HG02943 (cell line): ENCODE measurements around the gene LPCAT4.

Experiments
- ATAC-seq: cut with Tn5 transposase; IDR thresholded peaks from one replicate; pipeline ENCODE4 v1.9.1; 2021; ENCODE audit warnings: mild to moderate bottlenecking, low read depth, moderate library complexity; ENCODE audit not compliant: unreplicated experiment

LPCAT4 gene

DNA sequence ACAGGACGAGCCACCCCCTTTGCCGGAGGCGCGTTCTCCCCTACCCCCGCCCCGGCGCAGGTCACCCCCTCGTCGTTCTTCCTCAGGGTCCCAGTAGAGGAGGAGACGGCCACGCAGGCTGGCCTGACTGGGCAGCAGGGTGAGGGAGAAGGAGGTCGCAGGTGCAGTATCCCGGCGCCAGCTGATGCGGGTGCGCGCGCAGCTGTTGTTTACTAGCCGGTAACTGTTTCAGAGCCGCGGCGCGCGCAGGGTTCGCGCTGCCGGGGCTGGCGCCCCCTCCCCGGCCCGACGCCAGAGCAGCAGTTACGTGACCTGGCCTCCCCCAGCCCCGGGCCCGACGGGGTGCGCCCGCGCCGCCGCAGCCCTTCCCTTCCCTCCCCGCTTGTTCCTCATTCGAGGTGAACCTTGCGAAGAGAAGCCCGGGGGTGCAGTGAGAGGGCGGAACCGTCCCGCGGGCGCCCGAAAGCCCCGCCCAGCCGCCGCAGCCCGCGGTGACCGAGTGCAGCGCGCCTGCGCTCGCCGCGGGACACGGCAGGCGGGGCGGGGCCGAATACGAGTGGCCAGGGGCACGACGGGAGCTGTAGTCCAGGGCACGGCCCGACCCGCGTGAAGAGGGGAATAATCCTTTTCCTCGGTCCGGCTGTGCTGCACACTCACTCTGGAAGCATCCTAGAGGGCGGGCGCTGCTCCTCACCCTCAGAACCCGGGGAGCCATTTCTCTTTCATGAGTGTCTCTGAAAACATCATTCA lies 29.3 kb downstream of the LPCAT4 start, which contains the start of gene SLC12A6:
Gene SLC12A6 (minus strand): TSS at position 225 of the 750 bp plus-strand sequence. CDS start 1,101 bp downstream, outside the sequence.
- ATAC-seq: peak; percentile 72

DNA sequence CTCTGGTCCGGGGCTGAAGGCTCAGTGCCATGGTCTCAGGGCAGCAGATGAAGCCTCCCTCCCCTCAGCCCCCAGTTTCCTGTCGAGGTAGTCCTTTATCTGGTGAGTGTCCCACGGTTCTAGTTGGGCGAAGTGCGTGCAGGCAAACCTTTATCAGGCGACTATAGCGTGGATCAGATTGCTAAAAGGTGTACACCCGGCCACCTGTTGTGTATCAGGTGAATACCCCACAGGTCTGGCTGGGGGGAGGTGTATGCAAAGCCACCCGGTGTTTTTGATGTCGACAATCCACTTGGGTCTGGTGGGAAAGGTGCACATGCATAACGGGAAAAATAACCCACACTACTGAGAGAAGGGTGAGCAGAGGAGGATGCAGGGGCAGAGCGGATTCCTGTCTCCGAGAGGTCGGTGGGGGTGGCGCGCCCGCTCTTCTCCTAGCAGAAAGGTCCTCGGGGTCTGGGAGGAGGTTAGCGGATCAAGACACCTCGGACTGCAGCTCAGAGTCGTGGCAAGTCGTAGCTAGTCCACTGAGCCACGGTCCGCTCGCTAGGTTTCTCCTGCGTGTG lies 29.9 kb downstream of the LPCAT4 start:
- peak; percentile 5 for ATAC-seq

DNA sequence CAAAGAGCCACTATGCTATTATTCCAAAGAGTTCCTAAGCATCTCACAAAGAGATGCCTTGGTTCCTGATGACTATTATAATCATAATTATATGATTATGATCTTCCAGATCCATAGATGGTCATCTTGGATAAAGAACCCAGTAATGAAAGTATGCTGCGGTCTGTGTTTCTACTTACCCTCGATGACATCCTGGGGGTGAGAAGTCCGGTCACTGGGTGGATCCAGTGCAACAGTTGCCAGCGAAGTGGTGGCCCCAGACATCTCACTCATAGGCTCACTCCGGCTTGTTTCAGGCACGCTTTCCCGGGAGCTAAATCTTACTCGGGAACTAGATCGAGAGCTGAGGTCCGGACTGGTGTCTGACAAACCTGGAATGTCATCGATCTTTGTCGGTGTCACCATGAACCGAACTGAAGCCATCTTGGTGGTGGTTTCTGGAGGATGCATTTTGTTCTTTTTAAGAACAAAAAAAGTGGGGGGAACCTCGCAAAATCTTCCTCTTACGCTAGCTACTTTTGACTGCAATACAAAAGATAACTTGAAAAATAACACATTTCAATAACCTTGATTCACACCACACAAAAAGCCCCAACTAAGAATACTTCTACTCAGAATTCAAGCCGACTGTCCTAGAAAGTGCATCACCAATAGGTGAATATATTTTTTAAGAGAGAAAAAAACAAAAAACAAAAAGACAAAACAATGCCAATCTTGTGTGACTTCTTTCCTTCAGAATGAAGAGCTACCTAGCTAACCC lies 30.6 kb downstream of the LPCAT4 start:
- ATAC-seq: no peak

DNA sequence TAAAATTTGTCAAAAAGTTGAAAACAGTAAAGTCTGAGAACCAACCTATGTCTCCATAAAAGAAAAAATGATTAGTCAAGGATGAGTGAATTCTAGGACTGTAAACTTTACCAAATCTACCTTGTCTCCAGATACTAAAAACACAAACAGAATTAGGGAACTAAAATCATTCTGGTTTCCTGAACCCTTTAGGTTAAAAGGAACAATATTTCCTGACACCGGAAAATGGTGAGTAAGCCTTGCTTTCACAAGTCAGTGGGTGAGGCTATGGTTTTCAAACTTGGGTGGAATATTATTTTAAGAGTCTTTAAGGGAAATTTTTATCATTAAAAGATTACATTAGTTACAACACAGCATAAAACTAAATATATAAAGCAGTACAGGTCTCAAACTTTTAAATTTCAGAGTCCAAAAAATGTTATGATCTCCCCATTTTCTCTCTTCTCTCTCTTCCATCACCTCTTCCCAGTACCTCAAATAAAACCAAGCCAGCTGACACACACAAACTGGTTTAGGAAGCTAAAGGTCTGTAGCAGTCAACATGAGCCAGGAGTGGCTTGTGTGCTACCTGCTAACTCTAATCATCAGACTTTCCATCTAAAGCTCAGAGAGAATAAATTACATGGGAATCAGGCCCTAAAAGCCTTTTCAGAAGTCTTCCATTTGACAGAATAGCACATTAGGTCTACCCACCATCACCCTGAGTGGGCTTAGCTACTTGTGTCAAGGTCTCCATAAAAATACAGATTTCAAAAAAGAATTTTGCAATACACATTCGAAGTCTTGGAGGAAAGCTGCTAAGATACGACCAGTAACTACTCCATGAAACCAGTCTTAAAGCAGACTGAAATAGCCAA lies 31.6 kb downstream of the LPCAT4 start:
- no peak for ATAC-seq

DNA sequence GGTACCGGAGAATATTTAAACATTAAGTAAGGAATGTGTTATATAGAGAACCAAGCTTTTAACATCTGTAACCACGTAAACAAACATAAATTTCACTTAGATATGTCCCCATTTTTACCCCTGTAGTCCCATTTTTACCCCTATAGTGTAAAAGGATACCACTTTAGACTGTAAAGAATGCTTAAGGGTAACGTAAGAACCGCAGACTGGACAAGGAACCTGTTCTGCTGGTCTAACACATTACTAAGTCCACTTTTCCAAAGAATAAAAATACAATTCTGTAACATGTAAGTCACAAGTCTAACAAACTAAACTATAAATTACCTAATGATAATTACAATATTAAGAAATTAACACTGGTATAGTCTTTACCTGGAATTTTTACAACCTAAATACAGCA lies 32.3 kb downstream of the LPCAT4 start:
- no peak for ATAC-seq

DNA sequence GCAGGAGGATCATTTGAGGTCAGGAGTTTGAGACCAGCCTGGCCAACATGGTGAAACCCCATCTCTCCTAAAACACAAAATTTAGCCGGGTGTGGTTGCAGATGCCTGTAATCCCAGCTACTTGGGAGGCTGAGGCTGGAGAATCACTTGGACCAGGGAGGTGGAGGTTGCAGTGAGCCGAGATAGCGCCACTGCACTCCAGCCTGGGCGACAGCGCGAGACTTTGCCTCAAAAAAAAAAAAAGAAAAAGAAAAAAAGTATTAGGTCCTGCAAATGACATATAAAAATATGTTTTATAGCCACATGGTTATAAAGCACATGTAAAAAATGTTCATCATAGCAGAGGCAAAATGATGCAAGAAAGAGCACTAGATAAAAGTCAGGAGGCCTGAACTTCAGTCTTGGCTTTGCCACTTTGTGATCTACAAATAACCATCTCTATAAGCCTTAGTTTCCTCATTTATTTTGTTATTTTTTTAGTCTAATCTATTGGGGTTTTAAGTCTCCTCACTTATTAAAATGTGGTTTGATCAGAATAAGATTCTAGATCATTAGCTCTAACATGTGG lies 34.4 kb downstream of the LPCAT4 start:
- no peak for ATAC-seq

DNA sequence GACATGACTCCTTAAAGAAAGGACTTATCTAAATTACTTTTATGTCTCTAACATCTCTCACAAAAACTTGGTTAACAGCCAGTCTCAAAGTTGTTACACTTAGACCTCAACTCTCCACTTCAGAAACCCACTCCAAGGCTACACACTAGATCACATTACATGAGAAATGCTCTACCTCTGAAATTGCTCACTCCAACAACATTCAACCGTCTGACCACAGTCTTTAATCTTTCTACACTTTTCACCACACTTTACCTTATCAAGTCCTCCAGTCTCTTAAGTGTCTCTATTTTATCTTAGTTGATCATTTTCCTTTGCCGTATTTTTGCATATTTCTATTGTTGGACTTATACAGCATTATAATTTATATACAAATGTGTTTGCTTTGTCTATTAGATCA lies 35.2 kb downstream of the LPCAT4 start:
- ATAC-seq: no peak

DNA sequence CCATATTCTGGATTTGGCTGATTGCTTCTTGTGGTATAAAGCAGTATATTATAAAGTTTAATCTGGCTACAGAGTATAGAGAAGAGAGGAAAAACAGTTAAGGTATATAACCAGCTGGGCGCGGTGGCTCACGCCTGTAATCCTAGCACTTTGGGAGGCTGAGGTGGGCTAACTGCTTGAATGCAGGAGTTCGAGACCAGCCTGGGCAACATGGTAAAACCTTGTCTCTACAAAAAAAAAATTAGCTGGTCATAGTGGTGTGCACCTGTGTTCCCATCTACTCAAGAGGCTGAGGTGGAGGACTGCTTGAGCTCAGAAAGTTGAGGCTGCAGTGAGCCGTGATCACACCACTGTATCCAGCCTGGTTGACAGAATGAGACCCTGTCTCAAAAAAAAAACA lies 36.7 kb downstream of the LPCAT4 start:
- ATAC-seq: no peak

DNA sequence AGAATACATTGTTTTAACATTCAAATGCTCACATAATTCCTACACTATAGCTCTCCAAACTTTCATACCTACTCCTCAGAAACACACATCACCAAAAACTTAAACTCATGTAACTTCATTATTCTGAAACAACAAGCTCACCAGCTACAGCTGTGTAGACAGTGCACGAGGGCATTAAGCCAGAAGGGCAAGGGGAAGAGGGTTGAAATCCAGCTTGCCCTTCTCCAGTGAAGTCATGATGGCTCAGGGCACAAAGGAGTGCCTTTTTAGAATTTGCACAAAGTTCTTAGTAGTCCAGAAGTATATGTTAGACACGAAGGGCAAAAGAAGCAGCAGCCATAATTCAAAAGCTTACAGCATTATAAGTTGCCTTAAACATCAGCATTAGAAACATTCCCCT lies 38.0 kb downstream of the LPCAT4 start:
- ATAC-seq: no peak

DNA sequence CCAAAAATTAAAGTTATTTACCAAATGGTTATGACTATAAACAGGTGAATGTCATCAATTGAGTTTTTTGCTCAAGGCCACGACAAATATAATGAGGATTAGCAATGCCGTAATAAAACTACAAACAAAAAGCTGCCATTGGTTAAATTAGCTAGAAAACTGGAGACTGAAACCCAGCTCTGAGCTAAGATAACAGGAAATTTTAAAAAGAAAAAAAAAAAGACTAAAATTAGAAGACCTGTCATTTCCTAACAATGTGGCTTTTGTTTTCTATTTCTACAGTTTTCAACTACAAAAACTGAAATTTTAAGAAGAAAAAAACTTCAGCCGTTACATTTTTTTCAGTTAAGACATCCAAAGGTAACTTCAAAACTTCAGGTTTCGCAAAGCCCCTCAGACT lies 39.1 kb downstream of the LPCAT4 start:
- no peak for ATAC-seq

DNA sequence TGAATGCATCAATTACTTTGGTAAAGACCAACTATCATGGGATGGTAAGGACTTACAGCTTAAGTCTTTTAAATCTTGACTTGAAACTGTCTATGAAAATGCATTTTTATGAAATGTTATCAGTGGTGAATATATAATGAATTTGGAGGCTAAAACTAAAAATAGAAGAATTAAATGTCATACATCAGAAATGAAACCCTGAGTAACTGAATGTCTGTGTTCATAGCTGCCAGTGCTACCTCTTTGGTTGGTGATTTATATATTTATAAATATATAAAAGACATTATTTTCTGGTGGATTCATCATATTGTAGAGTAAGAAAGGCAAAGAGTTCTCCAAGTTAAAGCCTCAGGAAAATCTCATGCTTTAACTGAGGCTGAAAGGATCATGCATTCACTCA lies 41.6 kb downstream of the LPCAT4 start:
- no peak for ATAC-seq

DNA sequence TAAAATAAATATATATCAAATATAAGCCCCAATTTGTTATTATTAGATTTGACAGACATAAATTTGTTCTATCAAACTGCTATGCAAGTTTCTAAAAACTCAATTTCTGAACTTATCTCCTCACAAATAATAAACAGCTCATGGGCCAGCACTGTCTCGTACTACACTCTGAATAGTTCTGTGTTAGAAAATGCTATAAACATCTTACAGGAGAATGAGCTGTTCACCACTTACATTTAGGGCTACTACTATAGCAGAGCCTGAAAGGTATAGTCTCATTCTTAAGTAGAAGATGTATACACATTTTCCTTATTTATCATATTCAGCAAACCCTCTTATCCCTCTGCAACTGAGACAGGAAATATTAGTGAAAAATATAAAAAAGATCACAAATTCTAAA lies 42.1 kb downstream of the LPCAT4 start:
- ATAC-seq: no peak

DNA sequence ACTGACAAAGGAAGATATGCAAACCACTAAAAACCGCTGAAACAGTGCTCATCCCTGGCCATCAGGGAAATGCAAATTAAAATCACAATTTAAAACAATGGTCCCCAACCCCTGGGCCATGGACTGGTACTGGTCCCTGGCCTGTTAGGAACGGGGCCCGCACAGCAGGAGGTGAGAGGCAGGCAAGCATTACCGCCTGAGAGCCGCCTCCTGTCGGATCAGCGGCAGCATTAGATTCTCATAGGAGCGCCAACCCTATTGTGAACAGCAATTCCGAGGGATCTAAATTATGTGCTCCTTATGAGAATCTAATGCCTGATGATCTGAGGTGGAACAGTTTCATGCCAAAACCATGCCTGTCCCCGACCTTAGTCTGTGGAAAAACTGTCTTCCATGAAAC lies 43.8 kb downstream of the LPCAT4 start:
- no peak for ATAC-seq

DNA sequence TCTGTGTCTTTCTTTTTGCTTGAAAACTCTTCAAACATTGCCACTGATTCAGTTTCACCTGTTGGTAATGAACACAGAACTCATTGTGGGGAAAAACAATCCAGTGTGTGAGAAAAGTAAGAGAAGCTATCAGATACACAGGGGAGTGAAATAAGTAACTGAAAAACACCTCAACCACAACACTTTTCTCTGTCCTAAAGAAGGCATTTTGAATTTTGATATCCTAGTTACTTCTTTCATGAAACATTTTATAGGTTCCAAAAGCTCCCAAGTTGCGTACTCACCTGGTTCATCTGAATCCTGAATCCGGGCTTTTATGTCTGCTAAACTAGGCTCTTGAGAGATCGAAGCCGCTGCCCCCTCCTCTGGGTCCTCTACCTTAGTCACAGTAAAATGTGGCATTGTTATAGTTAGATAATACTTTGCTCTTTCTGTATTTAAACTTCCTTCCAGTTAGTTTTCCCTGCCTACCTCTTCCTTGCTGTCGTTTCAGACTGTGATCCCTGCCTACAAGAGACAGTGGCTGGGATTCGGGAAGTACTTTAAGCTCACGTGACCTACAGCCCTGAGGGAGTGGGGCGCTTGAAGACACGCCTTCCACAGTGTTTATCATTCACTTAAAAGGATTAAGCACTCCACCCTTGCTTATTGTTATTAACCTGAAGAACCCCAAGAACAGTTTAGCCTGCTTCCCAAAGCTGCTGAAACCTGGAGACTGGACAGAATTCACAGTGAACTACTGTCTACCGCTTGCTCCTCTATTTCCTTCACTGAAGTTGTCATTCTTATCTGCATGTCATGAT lies 48.5 kb downstream of the LPCAT4 start:
- ATAC-seq: no peak

DNA sequence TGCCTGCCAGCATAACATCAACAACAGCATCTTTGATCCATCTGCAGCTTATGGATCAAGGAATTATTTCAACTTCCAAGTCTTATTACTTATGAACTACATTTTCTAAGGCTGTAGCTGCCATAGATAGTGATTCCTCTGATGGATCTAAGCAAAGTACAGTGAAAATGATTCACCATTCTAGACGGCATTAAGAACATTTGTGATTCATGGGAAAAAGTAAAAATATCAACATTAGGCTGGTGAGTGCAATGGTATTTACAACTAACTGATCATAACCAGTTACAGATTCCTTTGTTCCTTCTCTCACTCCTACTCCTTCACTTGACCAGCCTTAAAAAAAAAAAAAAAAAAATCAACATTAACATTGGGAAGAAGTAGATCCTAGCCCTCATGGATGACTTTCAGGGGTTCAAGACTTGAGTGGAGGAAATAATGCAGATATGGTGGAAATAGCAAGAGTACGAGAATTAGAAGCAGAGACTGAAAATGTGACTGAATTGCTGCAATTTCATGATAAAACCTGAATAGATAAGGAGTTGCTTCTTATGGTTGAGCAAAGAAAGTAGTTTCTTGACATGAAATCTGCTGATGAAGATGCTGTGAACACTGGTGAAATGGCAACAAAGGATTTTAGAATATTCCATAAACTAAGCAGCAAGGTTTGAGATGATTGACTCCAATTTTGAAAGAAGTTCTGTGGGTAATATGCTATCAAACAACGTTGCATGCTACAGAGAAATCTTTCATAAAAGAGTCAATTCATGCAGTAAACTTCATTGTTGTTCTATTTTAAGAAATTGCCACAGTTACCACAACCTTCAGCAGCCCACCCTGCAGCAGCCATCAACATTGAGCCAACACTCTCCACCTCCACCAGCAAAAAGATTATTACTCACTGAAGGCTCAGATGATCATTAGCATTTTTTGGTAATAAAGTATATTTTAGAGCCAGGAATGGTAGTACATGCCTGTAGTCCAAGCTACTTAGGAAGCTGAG lies 52.2 kb downstream of the LPCAT4 start:
- ATAC-seq: no peak

DNA sequence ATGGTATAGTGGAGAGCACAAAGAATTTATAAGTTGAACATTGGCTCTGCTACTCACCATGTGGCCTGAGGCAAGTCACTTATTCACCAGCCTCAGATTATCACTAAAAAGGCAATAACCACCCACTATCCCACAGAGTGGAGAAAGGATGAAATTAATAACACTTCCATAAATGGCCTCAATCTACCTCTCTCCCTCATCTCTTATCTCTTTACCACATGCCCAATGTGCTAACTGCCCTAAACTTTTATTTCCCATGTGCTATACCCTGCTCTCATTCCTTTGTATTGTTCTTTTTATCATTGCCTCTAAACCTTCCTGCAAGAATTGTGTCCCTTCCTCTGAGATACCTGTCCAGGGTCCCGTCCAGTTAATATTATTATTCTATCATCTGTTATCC lies 55.4 kb downstream of the LPCAT4 start:
- no peak for ATAC-seq
